Measurements from ENCODE around the gene GAREM1. TPM values are rescaled to one million over a fixed set of nuclear protein-coding genes. Genes with fewer than 3 reads are reported as not detected.

The GAREM1 gene
- total and polyA plus RNA-seq, 3 donors from 2014 or later, result 10.7 to 16.2 (median 15.2) TPM

- H3K27ac ChIP-seq, result no peak overlapping the region
- 97% methylated on average over 2 of the region's 2 CpGs for WGBS, 2 donors
- no peaks in the 10 kb centered on the region for H3K27me3 ChIP-seq
- no peaks in the 10 kb centered on the region for H3K4me1 ChIP-seq
- H3K4me3 ChIP-seq, result no peak overlapping the region
- no peak for DNase-seq
- H3K36me3 ChIP-seq (ENCODE audit: low read depth, missing control alignments), result no peaks in the 10 kb centered on the region
- TF ChIP-seq POLR2A (IDR thresholded peaks at IDR 0.05) (no peak), CTCF (IDR thresholded peaks at IDR 0.05) (no peak)
- intact Hi-C loops (cut with DNase I; ENCODE audit: low total_unique reads), result no loop called here
- H3K9me3 ChIP-seq, result no peaks in the 10 kb centered on the region
Measured at GRCh38 chr18:32276256-32276655, 194.4 kb downstream of the GAREM1 start.

GRCh38 chr18:32275221-32275620, 195.5 kb downstream of the GAREM1 start:
- DNase-seq, result no peak
- H3K4me3 ChIP-seq, result no peak overlapping the region
- H3K9me3 ChIP-seq, result no peaks in the 10 kb centered on the region
- H3K27me3 ChIP-seq, result no peaks in the 10 kb centered on the region
- H3K4me1 ChIP-seq, result no peaks in the 10 kb centered on the region
- intact Hi-C loops (cut with DNase I; ENCODE audit: low total_unique reads), result no loop called here
- no peak overlapping the region for H3K27ac ChIP-seq
- WGBS, 2 donors, result 94 to 97% methylated on average over 8 of the region's 8 CpGs
- H3K36me3 ChIP-seq (ENCODE audit: low read depth, missing control alignments), result no peaks in the 10 kb centered on the region
- TF ChIP-seq CTCF (IDR thresholded peaks at IDR 0.05), result no peak
- no peak for TF ChIP-seq POLR2A (IDR thresholded peaks at IDR 0.05)

GRCh38 chr18:32274307-32274706, 196.4 kb downstream of the GAREM1 start:
- Histone ChIP-seq H3K9me3 (no peaks in the 10 kb centered on the region), H3K4me3 (no peak overlapping the region), H3K4me1 (no peaks in the 10 kb centered on the region), H3K27me3 (no peaks in the 10 kb centered on the region), H3K36me3 (ENCODE audit: low read depth, missing control alignments) (no peaks in the 10 kb centered on the region), H3K27ac (no peak overlapping the region)
- intact Hi-C loops (cut with DNase I; ENCODE audit: low total_unique reads), result loop anchor here (5.0 kb wide), 1 partner anchor 198 kb away; the partner anchor contains the start of gene GAREM1
- no peak for DNase-seq
- TF ChIP-seq POLR2A (IDR thresholded peaks at IDR 0.05), result no peak
- TF ChIP-seq CTCF (IDR thresholded peaks at IDR 0.05), result no peak
- WGBS, 2 donors, result 59 to 88% methylated on average over 7 of the region's 7 CpGs

GRCh38 chr18:32271672-32272208, 198.9 kb downstream of the GAREM1 start:
- no peak overlapping the region for H3K4me3 ChIP-seq
- H3K9me3 ChIP-seq, result no peaks in the 10 kb centered on the region
- no peak overlapping the region for H3K27ac ChIP-seq
- H3K27me3 ChIP-seq, result no peaks in the 10 kb centered on the region
- TF ChIP-seq CTCF (IDR thresholded peaks at IDR 0.05), result peak; percentile 55 to 71 (median 60)
- no peak for TF ChIP-seq POLR2A (IDR thresholded peaks at IDR 0.05)
- H3K36me3 ChIP-seq (ENCODE audit: low read depth, missing control alignments), result no peaks in the 10 kb centered on the region
- intact Hi-C loops (cut with DNase I; ENCODE audit: low total_unique reads), result loop anchor here (5.0 kb wide), 1 partner anchor 201 kb away; the partner anchor contains the start of gene GAREM1
- H3K4me1 ChIP-seq, result no peaks in the 10 kb centered on the region
- 63 to 66% methylated on average over 5 of the region's 5 CpGs for WGBS, 2 donors
- no peak for DNase-seq

- Histone ChIP-seq H3K9me3 (no peaks in the 10 kb centered on the region), H3K27ac (no peak overlapping the region), H3K4me3 (no peak overlapping the region), H3K36me3 (ENCODE audit: low read depth, missing control alignments) (no peaks in the 10 kb centered on the region), H3K4me1 (no peaks in the 10 kb centered on the region), H3K27me3 (no peaks in the 10 kb centered on the region)
- TF ChIP-seq CTCF (IDR thresholded peaks at IDR 0.05) (no peak), POLR2A (IDR thresholded peaks at IDR 0.05) (no peak)
- intact Hi-C loops (cut with DNase I; ENCODE audit: low total_unique reads), result loop anchor here (5.0 kb wide), 1 partner anchor 202 kb away; the partner anchor contains the start of gene GAREM1
- no peak for DNase-seq
- WGBS, 2 donors, result 96 to 99% methylated on average over 8 of the region's 8 CpGs
Measured at GRCh38 chr18:32270341-32270740, 200.3 kb downstream of the GAREM1 start.
